ENCODE data around the gene B3GAT1.
"Not testable (repeated sequence)": the region's sequence is repeated elsewhere in the genome, so short reads cannot be mapped to it uniquely, and the experiment has no call there.

The B3GAT1 gene

DNA sequence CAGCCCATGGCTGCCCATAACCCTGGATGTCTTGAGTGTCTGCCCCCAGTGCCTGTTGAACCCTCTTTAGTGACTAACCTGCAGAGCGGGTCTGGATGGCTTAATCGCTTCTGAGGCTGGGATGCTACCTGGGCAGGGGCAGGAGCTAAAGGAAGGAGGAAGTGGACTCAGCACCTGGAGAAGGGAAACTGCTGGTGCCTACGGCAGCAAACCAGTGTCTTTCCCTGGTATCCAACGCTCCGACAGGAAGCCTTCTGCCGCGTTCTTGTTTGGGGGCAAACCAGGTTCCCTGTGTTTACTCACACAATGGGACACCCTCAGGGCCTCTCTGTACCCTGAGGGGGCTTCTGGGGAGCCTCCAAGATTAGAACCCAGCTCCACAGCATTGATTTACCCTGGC, 38.1 kb upstream of the B3GAT1 start:
- no peaks in the 10 kb centered on the region for H3K36me3 ChIP-seq (replicated peaks)
- no peaks in the 10 kb centered on the region for H3K27me3 ChIP-seq (replicated peaks)
- in situ Hi-C loops (cut with HindIII; ENCODE audit: low pct_ligation_motif_present, low sequenced_read_pairs), result no loop called here
- TF ChIP-seq, protein P1, sequence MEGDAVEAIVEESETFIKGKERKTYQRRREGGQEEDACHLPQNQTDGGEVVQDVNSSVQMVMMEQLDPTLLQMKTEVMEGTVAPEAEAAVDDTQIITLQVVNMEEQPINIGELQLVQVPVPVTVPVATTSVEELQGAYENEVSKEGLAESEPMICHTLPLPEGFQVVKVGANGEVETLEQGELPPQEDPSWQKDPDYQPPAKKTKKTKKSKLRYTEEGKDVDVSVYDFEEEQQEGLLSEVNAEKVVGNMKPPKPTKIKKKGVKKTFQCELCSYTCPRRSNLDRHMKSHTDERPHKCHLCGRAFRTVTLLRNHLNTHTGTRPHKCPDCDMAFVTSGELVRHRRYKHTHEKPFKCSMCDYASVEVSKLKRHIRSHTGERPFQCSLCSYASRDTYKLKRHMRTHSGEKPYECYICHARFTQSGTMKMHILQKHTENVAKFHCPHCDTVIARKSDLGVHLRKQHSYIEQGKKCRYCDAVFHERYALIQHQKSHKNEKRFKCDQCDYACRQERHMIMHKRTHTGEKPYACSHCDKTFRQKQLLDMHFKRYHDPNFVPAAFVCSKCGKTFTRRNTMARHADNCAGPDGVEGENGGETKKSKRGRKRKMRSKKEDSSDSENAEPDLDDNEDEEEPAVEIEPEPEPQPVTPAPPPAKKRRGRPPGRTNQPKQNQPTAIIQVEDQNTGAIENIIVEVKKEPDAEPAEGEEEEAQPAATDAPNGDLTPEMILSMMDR (IDR thresholded peaks at IDR 0.05; ENCODE audit: low read depth, low read length, missing control alignments), result no peak
- no peak overlapping the region for H3K4me3 ChIP-seq (ENCODE audit: low read depth, low read length)
- H3K27ac ChIP-seq, result no peak overlapping the region
- DNase-seq, result no peak

DNA sequence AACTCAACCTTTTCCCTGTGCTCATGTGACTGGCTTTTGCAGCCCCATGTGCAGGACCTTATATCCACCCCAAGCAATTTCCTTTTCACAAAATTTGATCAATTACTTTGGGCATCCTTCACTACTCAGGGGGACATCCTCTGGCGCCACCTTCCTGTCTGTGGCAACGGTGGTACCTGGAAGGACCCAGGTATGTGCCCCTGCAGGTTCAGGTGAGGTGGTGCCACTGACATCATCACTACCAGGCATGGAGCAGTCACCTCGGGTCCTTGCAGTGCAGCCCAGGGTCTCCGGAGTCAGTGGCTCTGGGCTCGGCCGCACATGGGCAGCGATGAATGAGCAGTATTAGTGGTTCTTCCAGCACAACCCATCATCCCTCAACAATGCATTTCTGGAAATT, 37.7 kb upstream of the B3GAT1 start:
- TF ChIP-seq, protein P1 (IDR thresholded peaks at IDR 0.05; ENCODE audit: low read depth, low read length, missing control alignments), result no peak
- Histone ChIP-seq H3K27me3 (replicated peaks) (no peaks in the 10 kb centered on the region), H3K27ac (no peak overlapping the region), H3K36me3 (replicated peaks) (no peaks in the 10 kb centered on the region), H3K4me3 (ENCODE audit: low read depth, low read length) (no peak overlapping the region)
- in situ Hi-C loops (cut with HindIII; ENCODE audit: low pct_ligation_motif_present, low sequenced_read_pairs), result no loop called here
- no peak for DNase-seq

GRCh38 chr11:134449051-134449450, 37.0 kb upstream of the B3GAT1 start:
- Histone ChIP-seq H3K27ac (no peak overlapping the region), H3K27me3 (replicated peaks) (no peaks in the 10 kb centered on the region), H3K36me3 (replicated peaks) (no peaks in the 10 kb centered on the region), H3K4me3 (ENCODE audit: low read depth, low read length) (no peak overlapping the region)
- DNase-seq, result no peak
- TF ChIP-seq, protein P1 (IDR thresholded peaks at IDR 0.05; ENCODE audit: low read depth, low read length, missing control alignments), result no peak
- in situ Hi-C loops (cut with HindIII; ENCODE audit: low pct_ligation_motif_present, low sequenced_read_pairs), result no loop called here

- TF ChIP-seq, protein P1 (IDR thresholded peaks at IDR 0.05; ENCODE audit: low read depth, low read length, missing control alignments), result no peak
- Histone ChIP-seq H3K27ac (no peak overlapping the region), H3K4me3 (ENCODE audit: low read depth, low read length) (no peak overlapping the region), H3K27me3 (replicated peaks) (no peaks in the 10 kb centered on the region), H3K36me3 (replicated peaks) (no peaks in the 10 kb centered on the region)
- in situ Hi-C loops (cut with HindIII; ENCODE audit: low pct_ligation_motif_present, low sequenced_read_pairs), result no loop called here
- DNase-seq, result no peak
These were observed 35.7 kb upstream of the B3GAT1 start for GRCh38 chr11:134447696-134448095.

DNA sequence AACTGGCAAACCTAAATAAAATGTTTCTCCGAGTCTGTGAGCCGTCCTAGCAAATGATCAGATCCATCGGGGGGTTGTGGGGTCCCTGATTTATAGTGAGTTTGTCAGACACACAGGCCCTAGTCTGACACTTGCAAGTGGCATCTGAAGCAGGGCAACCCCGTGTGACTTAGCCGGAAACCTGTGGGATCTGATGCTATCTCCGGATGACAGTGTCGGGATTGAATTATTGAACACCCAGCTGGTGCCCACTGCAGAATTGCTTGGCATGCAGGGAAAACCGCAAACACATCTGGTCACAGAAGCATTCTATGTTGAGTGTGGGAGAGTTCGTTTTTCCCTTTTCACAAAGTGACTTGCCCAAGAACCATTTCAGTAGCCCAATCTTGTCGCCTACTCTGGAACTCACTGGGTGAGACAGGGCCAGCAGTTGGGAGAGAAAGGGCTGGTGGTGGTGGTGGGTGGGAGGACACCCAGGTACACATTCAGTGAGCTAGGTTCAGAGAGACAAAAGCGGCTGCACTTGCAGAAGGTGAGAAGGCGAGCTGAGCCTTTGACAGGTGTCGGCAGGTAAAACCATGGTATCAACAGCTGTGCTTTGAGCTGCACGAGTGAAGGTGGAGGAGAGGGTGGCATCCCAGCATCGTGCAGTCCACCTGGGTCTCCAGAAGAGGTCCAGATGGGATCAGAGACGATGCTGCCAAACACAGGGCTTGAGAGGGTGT, 33.7 kb upstream of the B3GAT1 start:
- no peak overlapping the region for H3K4me3 ChIP-seq (ENCODE audit: low read depth, low read length)
- DNase-seq, result no peak
- in situ Hi-C loops (cut with HindIII; ENCODE audit: low pct_ligation_motif_present, low sequenced_read_pairs), result no loop called here
- no peak overlapping the region for H3K27ac ChIP-seq
- no peaks in the 10 kb centered on the region for H3K27me3 ChIP-seq (replicated peaks)
- no peaks in the 10 kb centered on the region for H3K36me3 ChIP-seq (replicated peaks)
- TF ChIP-seq, protein P1 (IDR thresholded peaks at IDR 0.05; ENCODE audit: low read depth, low read length, missing control alignments), result no peak

GRCh38 chr11:134444160-134445108, 32.4 kb upstream of the B3GAT1 start:
- in situ Hi-C loops (cut with HindIII; ENCODE audit: low pct_ligation_motif_present, low sequenced_read_pairs); H3K27ac ChIP-seq; DNase-seq; H3K36me3 ChIP-seq (replicated peaks); H3K4me3 ChIP-seq (ENCODE audit: low read depth, low read length); H3K27me3 ChIP-seq (replicated peaks): not testable (repeated sequence)
